Measurements from ENCODE around the gene GRB10.

GRB10 gene

DNA sequence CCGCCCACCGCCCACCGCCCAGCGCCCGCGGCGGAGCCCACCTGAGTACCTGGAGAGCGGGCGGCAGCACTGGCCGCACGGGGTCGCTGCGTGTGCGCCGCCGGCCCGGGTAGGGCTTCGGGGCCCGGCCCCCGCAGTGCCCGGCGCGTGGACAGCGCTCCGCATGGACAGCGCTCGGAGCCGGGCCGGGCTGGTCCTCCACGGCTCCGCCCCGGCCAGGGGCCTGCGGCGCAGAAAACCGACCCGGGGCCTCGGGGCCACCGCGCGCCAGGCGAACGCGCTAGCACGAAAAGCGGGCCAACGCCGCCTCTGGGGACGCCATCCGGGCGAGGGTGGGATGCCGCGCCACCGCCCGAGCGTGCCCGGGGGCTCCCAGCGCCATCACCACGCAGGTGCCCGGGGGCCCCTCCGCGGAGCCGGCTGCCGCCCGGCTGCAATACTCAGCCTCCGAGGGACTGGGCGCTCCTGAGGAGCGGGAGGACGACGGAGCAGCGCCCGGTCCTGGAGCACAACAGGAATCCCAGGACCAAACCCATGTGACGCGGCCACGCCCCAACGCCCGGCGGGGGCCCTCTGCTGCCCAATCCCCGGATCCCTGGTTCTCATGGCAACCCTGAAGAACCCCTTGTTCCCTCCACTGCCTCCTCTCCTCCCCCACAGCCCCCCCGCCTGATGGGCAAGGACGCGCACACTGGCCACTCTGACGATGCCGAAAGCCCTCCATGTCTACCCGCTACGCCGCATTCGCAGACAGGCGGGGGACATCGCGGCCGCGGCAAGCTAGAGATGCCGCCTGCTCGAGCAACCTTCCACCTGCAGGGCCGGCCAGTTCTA is at the start of gene GRB10:
Gene GRB10, minus strand, starts transcription at position 522 of the 834 bp plus-strand sequence. CDS start 50,574 bp downstream, outside the sequence.
- in situ Hi-C loops (cut with HindIII; ENCODE audit: low sequenced_read_pairs), result no loop called here

DNA sequence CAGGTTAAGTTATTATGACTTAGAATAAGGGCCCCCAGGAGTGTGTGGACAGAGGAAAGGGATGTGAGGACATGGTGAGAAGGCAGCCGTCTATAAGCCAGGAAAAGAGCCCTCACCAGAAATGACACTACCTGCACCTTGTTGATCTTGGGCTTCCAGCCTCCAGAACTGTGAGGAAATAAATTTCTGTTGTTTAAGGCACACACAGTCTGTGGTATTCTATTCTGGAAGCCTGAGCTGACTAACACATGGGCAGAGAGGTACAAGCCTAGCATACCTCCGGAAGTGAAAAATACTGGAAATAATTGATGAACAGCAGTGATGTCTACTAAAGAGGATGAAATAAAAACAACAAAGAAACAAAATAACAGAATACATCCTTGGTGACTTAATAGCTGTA is 46.1 kb upstream of the GRB10 start:
- in situ Hi-C loops (cut with HindIII; ENCODE audit: low sequenced_read_pairs), result no loop called here

DNA sequence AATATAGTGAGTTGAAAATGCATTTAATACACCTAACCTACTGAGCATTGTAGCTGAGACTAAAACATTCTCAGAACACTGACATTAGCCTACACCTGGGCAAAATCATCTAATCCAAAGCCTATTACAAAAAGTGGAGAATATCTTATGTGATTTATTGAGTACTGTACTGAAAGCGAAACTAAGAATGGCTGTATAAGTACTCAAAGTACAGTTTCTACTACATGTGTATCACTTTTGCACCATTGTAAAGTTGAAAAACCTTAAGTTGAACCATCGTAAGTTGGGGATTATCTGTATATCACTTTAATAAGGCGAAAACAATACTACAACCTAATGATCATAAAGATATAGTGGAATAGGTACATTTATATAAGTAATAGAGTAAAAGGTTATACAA is 45.4 kb upstream of the GRB10 start:
- in situ Hi-C loops (cut with HindIII; ENCODE audit: low sequenced_read_pairs), result no loop called here

DNA sequence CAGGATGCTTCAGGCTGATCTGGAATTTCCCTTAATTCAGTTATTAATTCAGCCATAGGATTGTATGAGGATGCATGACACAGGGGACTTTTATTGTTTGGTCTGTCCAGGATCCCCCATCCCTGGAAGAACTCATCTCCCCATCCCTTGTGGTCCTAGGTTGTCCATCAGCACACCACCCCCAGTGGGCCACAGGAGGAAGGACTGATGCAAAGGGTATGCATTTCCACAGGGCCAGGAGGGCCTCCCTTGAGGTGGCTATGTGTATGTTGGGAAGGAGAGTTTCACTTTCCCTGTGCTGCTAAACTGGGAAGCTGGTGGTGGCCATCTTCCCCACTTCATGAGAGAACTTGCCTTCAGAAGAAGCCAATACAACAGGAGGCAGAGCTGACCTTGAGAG is 44.6 kb upstream of the GRB10 start:
- in situ Hi-C loops (cut with HindIII; ENCODE audit: low sequenced_read_pairs), result no loop called here

- in situ Hi-C loops (cut with HindIII; ENCODE audit: low sequenced_read_pairs), result no loop called here
Measured at GRCh38 chr7:50826371-50827172, 43.9 kb upstream of the GRB10 start.

- in situ Hi-C loops (cut with HindIII; ENCODE audit: low sequenced_read_pairs), result no loop called here
Measured at GRCh38 chr7:50825465-50825864, 42.8 kb upstream of the GRB10 start.

- in situ Hi-C loops (cut with HindIII; ENCODE audit: low sequenced_read_pairs), result no loop called here
Measured at GRCh38 chr7:50824882-50825281, 42.2 kb upstream of the GRB10 start.

DNA sequence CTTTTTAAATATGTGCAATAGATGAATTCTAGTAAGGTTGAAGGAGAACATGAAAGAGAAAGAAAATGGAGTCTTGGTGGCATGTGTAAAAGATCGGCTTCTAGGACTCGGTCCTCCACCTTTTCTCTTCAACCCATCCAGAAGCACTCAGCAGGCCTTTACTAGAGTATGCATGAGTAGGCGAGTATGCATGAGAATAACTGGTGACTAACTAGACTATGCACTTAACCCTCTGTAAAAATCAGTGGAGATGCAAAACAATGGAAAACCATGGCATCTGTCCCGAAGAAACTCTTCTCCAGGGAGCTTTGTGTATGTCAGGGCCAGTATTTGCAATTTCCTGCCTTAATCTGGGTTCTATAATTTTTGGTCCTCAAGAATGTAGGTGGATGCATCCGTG is 40.0 kb upstream of the GRB10 start:
- in situ Hi-C loops (cut with HindIII; ENCODE audit: low sequenced_read_pairs), result no loop called here

DNA sequence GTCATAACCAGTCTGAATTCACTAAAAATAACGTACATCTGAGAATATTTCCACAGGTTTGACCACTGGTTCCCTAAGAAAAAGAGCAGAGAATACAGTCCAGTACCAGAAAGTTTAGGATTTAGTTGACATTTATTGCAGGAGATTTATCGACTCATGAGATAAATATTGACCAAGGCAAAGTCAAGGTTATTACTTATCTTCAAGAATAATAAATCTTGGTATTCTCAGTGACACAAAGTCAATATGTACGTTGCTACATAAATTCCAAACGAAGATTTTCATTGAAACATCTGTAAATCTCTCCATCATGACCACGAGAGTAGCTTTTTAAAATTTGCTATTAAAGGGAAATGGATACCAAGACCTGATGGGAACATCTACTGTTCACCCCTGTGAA is 39.4 kb upstream of the GRB10 start:
- in situ Hi-C loops (cut with HindIII; ENCODE audit: low sequenced_read_pairs), result no loop called here

GRCh38 chr7:50821457-50822008 is 38.8 kb upstream of the GRB10 start:
- in situ Hi-C loops (cut with HindIII; ENCODE audit: low sequenced_read_pairs), result no loop called here

DNA sequence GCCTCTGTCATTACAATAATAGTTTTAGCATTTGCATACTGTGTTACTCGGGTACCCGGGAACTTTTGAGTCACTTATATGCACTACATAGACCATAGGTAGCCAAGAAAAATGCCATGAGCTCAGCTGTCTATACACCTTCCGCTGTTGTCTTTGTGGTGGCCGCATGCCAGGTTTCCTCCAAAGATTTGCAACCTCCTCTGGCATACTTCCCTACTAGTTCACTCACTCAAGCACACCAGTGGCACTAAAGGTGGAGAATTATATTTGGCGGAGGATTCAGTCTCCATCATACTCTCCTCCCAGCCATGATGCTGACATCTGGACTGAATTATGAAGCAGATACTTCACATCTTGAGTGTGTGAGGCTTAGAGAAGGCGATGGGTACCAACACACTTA is 35.6 kb upstream of the GRB10 start:
- in situ Hi-C loops (cut with HindIII; ENCODE audit: low sequenced_read_pairs), result loop anchor here (5.0 kb wide), 1 partner anchor 134 kb away; no protein-coding TSS in a partner anchor

- in situ Hi-C loops (cut with HindIII; ENCODE audit: low sequenced_read_pairs), result loop anchor here (5.0 kb wide), 1 partner anchor 135 kb away; no protein-coding TSS in a partner anchor
Measured at GRCh38 chr7:50817561-50817960, 34.9 kb upstream of the GRB10 start.

- in situ Hi-C loops (cut with HindIII; ENCODE audit: low sequenced_read_pairs), result loop anchor here (5.0 kb wide), 1 partner anchor 137 kb away; no protein-coding TSS in a partner anchor
Measured at GRCh38 chr7:50815138-50815537, 32.4 kb upstream of the GRB10 start.

DNA sequence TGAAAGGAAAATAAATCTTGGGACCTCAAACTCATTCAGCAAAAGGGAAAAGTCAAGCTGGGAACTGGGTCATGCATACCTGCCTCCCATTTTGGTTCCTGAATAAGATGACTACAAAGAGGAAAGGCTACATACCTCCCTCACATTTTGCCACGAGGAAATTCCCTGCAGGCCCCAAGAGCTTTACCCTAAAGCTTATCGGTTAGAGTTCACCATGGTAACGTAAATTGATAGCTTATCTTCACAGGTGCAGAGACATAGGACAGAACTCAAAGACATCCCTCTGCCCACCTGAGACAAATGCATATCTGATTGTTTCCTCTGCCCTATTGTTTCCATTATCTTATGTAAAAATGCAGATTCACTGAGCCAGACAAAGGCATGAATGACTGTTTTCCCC is 31.5 kb upstream of the GRB10 start:
- in situ Hi-C loops (cut with HindIII; ENCODE audit: low sequenced_read_pairs), result no loop called here

GRCh38 chr7:50812841-50813475 is 30.3 kb upstream of the GRB10 start:
- in situ Hi-C loops (cut with HindIII; ENCODE audit: low sequenced_read_pairs), result no loop called here

DNA sequence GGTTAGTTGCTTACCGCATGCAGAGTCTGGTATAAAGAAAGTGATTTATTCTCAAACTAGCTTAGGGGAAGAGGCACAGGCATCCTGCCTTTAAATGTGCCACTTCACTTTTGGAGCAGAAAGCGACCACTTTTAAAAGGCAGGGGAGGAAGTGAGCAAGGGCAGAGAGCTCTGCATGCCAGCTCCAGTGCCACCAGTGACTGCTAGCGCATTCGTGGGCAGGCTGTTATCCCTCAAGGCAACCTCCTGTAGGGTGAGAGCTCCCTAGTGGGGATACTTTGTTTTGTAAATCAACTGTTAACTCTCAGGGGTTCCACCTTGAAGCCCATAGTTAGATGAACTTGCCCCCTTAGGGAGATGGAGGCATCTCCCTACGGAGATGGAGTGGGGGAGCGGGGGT is 29.4 kb upstream of the GRB10 start:
- in situ Hi-C loops (cut with HindIII; ENCODE audit: low sequenced_read_pairs), result no loop called here

DNA sequence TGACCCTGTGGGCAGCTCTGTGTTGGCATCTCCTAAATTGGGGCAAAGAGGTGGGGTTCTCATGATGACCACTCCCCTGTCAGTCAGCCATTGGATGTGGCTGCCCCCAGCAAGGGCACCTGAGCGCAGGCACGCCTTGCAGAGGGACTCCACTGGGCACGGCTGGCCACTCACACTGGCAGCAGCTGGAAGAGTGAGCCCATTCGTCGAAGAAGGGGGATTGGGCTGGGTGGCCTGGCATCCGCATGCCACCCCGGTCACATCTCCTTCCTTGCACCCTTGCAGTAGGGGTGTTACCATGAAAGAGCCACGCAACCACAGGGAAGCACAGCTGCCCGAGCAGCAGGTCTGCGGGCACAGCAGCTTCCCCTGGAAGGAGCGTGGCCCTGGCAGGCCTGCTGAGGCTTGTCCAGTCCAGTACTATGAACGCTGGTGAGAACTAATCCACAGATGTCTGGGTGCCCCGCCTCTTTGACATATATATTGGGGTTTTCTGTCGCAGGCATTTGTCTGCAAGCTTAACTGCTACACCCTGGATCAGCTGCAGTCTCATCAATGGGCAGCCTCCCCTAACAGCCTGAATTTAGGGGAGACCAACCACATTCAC is 25.7 kb upstream of the GRB10 start:
- in situ Hi-C loops (cut with HindIII; ENCODE audit: low sequenced_read_pairs), result no loop called here

- in situ Hi-C loops (cut with HindIII; ENCODE audit: low sequenced_read_pairs), result no loop called here
Measured at GRCh38 chr7:50807026-50807730, 24.5 kb upstream of the GRB10 start.

DNA sequence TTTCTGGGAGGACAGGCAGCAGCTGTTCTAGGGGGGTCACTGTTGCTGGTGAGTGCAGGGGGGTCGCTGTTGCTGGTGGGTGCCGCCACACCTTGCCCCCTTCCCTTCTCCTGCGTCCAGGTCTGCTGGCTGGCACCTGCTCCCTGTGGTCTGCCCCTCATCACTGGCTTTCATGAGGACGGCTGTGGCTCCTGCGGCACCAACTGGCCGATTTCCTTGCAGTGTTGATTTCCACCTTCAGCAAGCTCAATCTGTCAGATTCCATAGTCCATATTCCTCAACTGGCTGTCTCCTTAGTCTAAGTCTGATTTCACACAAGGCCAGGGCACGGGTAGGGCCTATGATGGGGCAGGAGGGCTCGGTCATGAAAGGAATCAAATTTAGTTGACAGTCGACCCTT is 23.4 kb upstream of the GRB10 start:
- in situ Hi-C loops (cut with HindIII; ENCODE audit: low sequenced_read_pairs), result no loop called here
